Retinal pigment epithelial cell (primary cell): ENCODE measurements around the gene KCND3.

Source experiments
- DNase-seq: peaks from one replicate; pipeline ENCODE4 v3.0.0-alpha.2; 2010; ENCODE audit warnings: low read depth
- H3K4me3 ChIP-seq: 2 replicates; pipeline ENCODE4 v1.5.1; 2011; ENCODE audit warnings: mild to moderate bottlenecking, low read length, control low read depth, moderate library complexity
- CTCF ChIP-seq: conservative IDR thresholded peaks from 2 replicates; pipeline ENCODE4 v1.5.1; 2011; ENCODE audit warnings: low read depth, low read length, control low read depth, inconsistent platforms

KCND3 gene

GRCh38 chr1:111908011-111908621 is 81.4 kb downstream of the KCND3 start:
- no peak for TF ChIP-seq CTCF
- DNase-seq, result no peak
- no peak overlapping the region for H3K4me3 ChIP-seq

- no peak overlapping the region for H3K4me3 ChIP-seq
- peak; percentile 41 for DNase-seq
- TF ChIP-seq CTCF, result no peak
Observed at GRCh38 chr1:111907321-111907720, 82.1 kb downstream of the KCND3 start.

- no peak for TF ChIP-seq CTCF
- no peak overlapping the region for H3K4me3 ChIP-seq
- no peak for DNase-seq
Observed at GRCh38 chr1:111906816-111907215, 82.7 kb downstream of the KCND3 start.

GRCh38 chr1:111906111-111906510 is 83.4 kb downstream of the KCND3 start:
- no peak for DNase-seq
- H3K4me3 ChIP-seq, result no peak overlapping the region
- no peak for TF ChIP-seq CTCF

- peak; percentile 65 for DNase-seq
- no peak overlapping the region for H3K4me3 ChIP-seq
- no peak for TF ChIP-seq CTCF
Observed at GRCh38 chr1:111904478-111905218, 84.8 kb downstream of the KCND3 start.

- no peak for TF ChIP-seq CTCF
- H3K4me3 ChIP-seq, result no peak overlapping the region
- no peak for DNase-seq
Observed at GRCh38 chr1:111903871-111904449, 85.5 kb downstream of the KCND3 start.
